HepG2 (cell line): ENCODE data around the gene LYST. TPM values are rescaled to one million over a fixed set of nuclear protein-coding genes. Genes with fewer than 3 reads are reported as not detected.
A peak's percentile ranks its signal among the peaks of the same experiment; 100 is the strongest.

ENCODE experiments used
- ATAC-seq: fragments of 200-7000 bp; cut with Tn5 transposase; 3 replicates; pipeline ENCODE4 v1.9.1; 2020; ENCODE audit warnings: mild to moderate bottlenecking, moderate library complexity
- BruUV-seq: library from RNA; stranded (reverse); fragments of 400-500 nt; replicated peaks from 2 replicates; lab custom pipeline; 2021; lab: Mats Ljungman, UMichigan
- CTCF ChIA-PET: fragments of 300-600 bp; formaldehyde crosslinking; extraction: SDS; loops from one replicate; lab custom pipeline; 2021; ENCODE audit warnings: low total read pairs, inconsistent platforms, low intra/inter-chr PET ratio; lab: Yijun Ruan, JAX
- POLR2A ChIA-PET: fragments of 350-600 bp; sonication (Branson Sonifier 250); formaldehyde crosslinking; loops from one replicate; lab custom pipeline; 2020; ENCODE audit warnings: antibody characterized with exemption, inconsistent platforms; lab: Yijun Ruan, JAX
- DNase-seq: peaks from one replicate; pipeline ENCODE4 v3.0.0-alpha.2; 2015; ENCODE audit warnings: low spot score
- FAIRE-seq: peaks from 3 replicates; lab custom pipeline; 2011; peaks lifted over from hg19 to GRCh38; lab: Jason Lieb, UNC
- H2AFZ ChIP-seq: one replicate; pipeline ENCODE4 v1.6.1; 2011; ENCODE audit warnings: low read length, inconsistent platforms
- H3K27ac ChIP-seq: fragments of 300-600 bp; 3 replicates; pipeline ENCODE4 v1.8.0; 2011; ENCODE audit warnings: mixed run types, mild to moderate bottlenecking, mixed read lengths, low read length, inconsistent platforms; ENCODE audit not compliant: insufficient read depth; ENCODE audit errors: extremely low read length
- H3K27me3 ChIP-seq, 2 experiments: fragments of 200-600 bp in 1 of 2; 2 replicates in 1 of 2; 3 replicates in 1 of 2; pipeline versions ENCODE4 v1.6.0 to v1.8.0; 2011; ENCODE audit warnings: low read length in 2 of 2, mild to moderate bottlenecking in 2 of 2, moderate library complexity in 2 of 2, inconsistent platforms in 1 of 2; ENCODE audit not compliant: insufficient read depth in 2 of 2, control insufficient read depth in 1 of 2
- H3K36me3 ChIP-seq, 2 experiments: fragments of 200-600 bp in 1 of 2; replicated peaks in 1 of 2; 2 replicates in 1 of 2; 3 replicates in 1 of 2; pipeline versions ENCODE4 v1.5.1 to v1.8.0; 2011; ENCODE audit warnings: low read length in 2 of 2, inconsistent platforms in 1 of 2; ENCODE audit not compliant: insufficient read depth in 2 of 2, control insufficient read depth in 1 of 2
- H3K4me1 ChIP-seq: 2 replicates; pipeline ENCODE4 v1.5.1; 2012; ENCODE audit warnings: low read length, inconsistent platforms; ENCODE audit not compliant: insufficient read depth
- H3K4me2 ChIP-seq: 2 replicates; pipeline ENCODE4 v1.6.0; 2011; ENCODE audit warnings: low read depth, low read length, inconsistent platforms
- H3K4me3 ChIP-seq, 3 experiments: fragments of 200-600 bp in 1 of 3; sonication (generic), shearing (Covaris generic) in 1 of 3; replicated peaks in 1 of 3; 2 replicates each; pipeline ENCODE4 v1.5.1; 2011 to 2016; ENCODE audit warnings: low read length in 3 of 3, inconsistent platforms in 2 of 3, low read depth in 2 of 3, mild to moderate bottlenecking in 2 of 3, control low read depth in 1 of 3, mixed read lengths in 1 of 3; ENCODE audit not compliant: insufficient read depth in 1 of 3
- H3K79me2 ChIP-seq: one replicate; pipeline ENCODE4 v1.6.1; 2011; ENCODE audit warnings: low read length, inconsistent platforms; ENCODE audit not compliant: insufficient read depth
- H3K9ac ChIP-seq: 2 replicates; pipeline ENCODE4 v1.6.0; 2011; ENCODE audit warnings: mild to moderate bottlenecking, low read depth, low read length, inconsistent platforms; ENCODE audit not compliant: insufficient read depth
- H3K9me3 ChIP-seq: 2 replicates; pipeline ENCODE4 v1.5.1; 2012; ENCODE audit warnings: mild to moderate bottlenecking, low read length
- H4K20me1 ChIP-seq: 2 replicates; pipeline ENCODE4 v1.6.0; 2011; ENCODE audit warnings: inconsistent platforms, mild to moderate bottlenecking, low read length, moderate library complexity; ENCODE audit not compliant: insufficient read depth
- DR1 ChIP-seq: sonication (generic); formaldehyde crosslinking; IDR thresholded peaks from 2 replicates; pipeline ENCODE4 v1.8.0; 2021; ENCODE audit warnings: mild to moderate bottlenecking, missing genetic modification reagents, inconsistent platforms
- FLYWCH1 ChIP-seq: sonication (generic); formaldehyde crosslinking; IDR thresholded peaks from 2 replicates; pipeline ENCODE4 v1.8.1; 2023; ENCODE audit warnings: mild to moderate bottlenecking, missing genetic modification reagents
- GPN1 ChIP-seq: sonication (generic); formaldehyde crosslinking; IDR thresholded peaks from 2 replicates; pipeline ENCODE4 v1.5.1; 2020; ENCODE audit warnings: missing genetic modification reagents, borderline replicate concordance
- KAT2B ChIP-seq: fragments of 150-350 bp; IDR thresholded peaks from 2 replicates; pipeline ENCODE4 v1.6.1; 2014; ENCODE audit warnings: low read depth, low read length, borderline replicate concordance
- NCOA5 ChIP-seq: sonication (generic); formaldehyde crosslinking; IDR thresholded peaks from 2 replicates; pipeline ENCODE4 v1.4.0; 2020; ENCODE audit warnings: missing genetic modification reagents
- PHB2 ChIP-seq: fragments of 450-650 bp; IDR thresholded peaks from 2 replicates; pipeline ENCODE4 v1.6.1; 2018; ENCODE audit not compliant: partially characterized antibody
- RCOR2 ChIP-seq: IDR thresholded peaks from 2 replicates; pipeline ENCODE4 v1.6.1; 2016; ENCODE audit warnings: missing biosample characterization, missing genetic modification reagents
- SMARCE1 ChIP-seq: fragments of 450-650 bp; IDR thresholded peaks from 2 replicates; pipeline ENCODE4 v1.6.1; 2017; ENCODE audit warnings: borderline replicate concordance
- SNAI1 ChIP-seq: sonication (generic); formaldehyde crosslinking; IDR thresholded peaks from 2 replicates; pipeline ENCODE4 v1.5.0; 2020; ENCODE audit warnings: mild to moderate bottlenecking, missing genetic modification reagents, borderline replicate concordance
- TSC22D2 ChIP-seq: sonication (generic); formaldehyde crosslinking; IDR thresholded peaks from 2 replicates; pipeline ENCODE4 v1.5.1; 2020; ENCODE audit warnings: missing genetic modification reagents, mild to moderate bottlenecking, borderline replicate concordance
- ZFAT ChIP-seq: sonication (generic); formaldehyde crosslinking; conservative IDR thresholded peaks from 2 replicates; pipeline ENCODE4 v1.8.1; 2023; ENCODE audit warnings: missing genetic modification reagents, inconsistent platforms
- ZNF557 ChIP-seq: sonication (generic); formaldehyde crosslinking; IDR thresholded peaks from 2 replicates; pipeline ENCODE4 v1.4.0; 2020; ENCODE audit warnings: missing genetic modification reagents
- ZNF773 ChIP-seq: sonication (generic); formaldehyde crosslinking; IDR thresholded peaks from 2 replicates; pipeline ENCODE4 v1.4.0; 2020; ENCODE audit warnings: missing genetic modification reagents, borderline replicate concordance
- WGBS: methylation state at CpG from one replicate; pipeline ENCODE4 v1.1.6; 2017; ENCODE audit warnings: low lambda C conversion rate; 5-methylcytosine and 5-hydroxymethylcytosine counted together
- in situ Hi-C: cut with HindIII; loops from 2 replicates; pipeline ENCODE4 v1.10.0; 2017; ENCODE audit warnings: low pct_unique_long_range_greater_than_20kb; ENCODE audit not compliant: extremely low pct_ligation_motif_present
- intact Hi-C: fragments of 100-400 bp; cut with micrococcal nuclease; formaldehyde crosslinking; loops from one replicate; pipeline ENCODE4 v1.10.0; 2022; ENCODE audit not compliant: unreplicated experiment
- polyA plus RNA-seq, 8 experiments: library from polyadenylated mRNA; depleted of rRNA in 3 of 8; stranded (reverse) in 7 of 8; unstranded in 1 of 8; fragments of >200 nt; fragmentation: Illumina TruSeq in 4 of 8; extraction: Trizol in 4 of 8; gene quantifications; 2 replicates each; pipeline versions ENCODE4 v1.2.1 to v1.2.3, GENCODE V29; 2011 to 2016; ENCODE audit warnings: low read depth in 4 of 8, missing spikeins in 1 of 8, mixed read lengths in 1 of 8; ENCODE audit not compliant: insufficient read depth in 1 of 8
- total RNA-seq, 5 experiments: library from RNA; depleted of rRNA; stranded (reverse); fragments of >200 nt; fragmentation: Illumina TruSeq; extraction: Trizol; gene quantifications; 2 replicates each; pipeline ENCODE4 v1.2.3, GENCODE V29; 2016; ENCODE audit warnings: low read depth in 1 of 5
- TF ChIP-seq, protein P1 (sequence below): sonication (generic); formaldehyde crosslinking; IDR thresholded peaks from 2 replicates; pipeline ENCODE4 v1.4.0; 2020; ENCODE audit warnings: mild to moderate bottlenecking, missing genetic modification reagents
- TF ChIP-seq, protein P2 (sequence below): sonication (generic); formaldehyde crosslinking; IDR thresholded peaks from 2 replicates; pipeline ENCODE4 v1.5.1; 2020; ENCODE audit warnings: mild to moderate bottlenecking, moderate library complexity, missing genetic modification reagents
- TF ChIP-seq, protein P3 (sequence below): sonication (generic); formaldehyde crosslinking; IDR thresholded peaks from 2 replicates; pipeline ENCODE4 v1.4.0; 2020; ENCODE audit warnings: missing genetic modification reagents; ENCODE audit errors: not compliant biosample characterization
- TF ChIP-seq, protein P4 (sequence below): sonication (generic); formaldehyde crosslinking; IDR thresholded peaks from 2 replicates; pipeline ENCODE4 v1.5.1; 2020; ENCODE audit warnings: missing genetic modification reagents, mild to moderate bottlenecking, borderline replicate concordance

Gene LYST
- total and polyA plus RNA-seq, 2 of the 13 experiments (the other 11 are each of a cell fraction or from before 2014, with no cell fraction given), result 0.91 to 2.5 TPM

DNA sequence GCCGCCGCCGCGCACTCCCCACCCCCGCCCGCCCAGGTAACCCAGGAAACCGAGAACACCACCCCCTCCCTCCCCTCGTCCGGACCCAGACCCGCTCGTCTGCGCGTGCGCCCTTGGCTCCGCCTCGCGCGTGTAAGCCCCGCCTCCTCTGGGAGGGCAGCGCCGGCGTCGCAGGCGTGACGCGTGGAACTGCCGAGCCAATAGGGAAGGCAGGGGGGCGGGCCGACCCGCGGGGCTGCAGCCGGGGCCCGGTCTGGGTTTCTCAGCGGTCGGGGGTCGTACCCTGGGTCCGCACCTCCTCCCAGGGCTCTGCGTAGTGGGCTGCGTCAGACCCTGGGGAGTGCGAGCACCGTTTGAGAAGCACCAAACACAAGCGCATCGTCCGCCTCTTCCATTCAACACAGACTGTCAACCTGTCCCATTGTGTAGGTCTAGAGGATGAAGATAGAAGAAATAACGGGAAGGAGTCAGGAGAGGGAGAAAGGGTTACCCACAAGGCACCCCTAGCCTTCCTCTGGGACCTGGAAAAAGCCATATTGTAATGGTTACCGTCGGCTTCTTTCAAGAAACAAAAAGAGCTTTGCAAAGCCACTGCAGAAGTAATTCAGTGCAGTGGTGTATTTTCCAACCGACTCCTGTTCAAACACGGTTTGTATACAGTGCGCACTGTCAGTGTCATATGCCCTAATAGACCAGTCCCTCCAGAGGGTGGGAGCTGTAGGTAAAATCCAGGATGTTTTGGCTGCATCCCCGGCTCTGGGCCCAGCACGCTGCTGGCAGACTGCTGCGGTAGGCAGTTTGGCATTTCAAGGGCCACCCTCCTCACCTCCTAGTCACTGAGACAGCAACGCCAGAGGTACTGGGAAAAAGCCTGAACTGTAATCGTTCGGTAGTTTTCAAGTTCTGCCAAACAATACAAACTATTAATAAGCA, 473 bp upstream of the LYST start:
- ATAC-seq (peak; percentile 86), DNase-seq (peak; percentile 82), FAIRE-seq (peak; percentile 62)
- Histone ChIP-seq H3K79me2 (no peaks in the 10 kb centered on the region), H4K20me1 (no peaks in the 10 kb centered on the region), H3K36me3 (no peaks in the 10 kb centered on the region), H3K4me3 (peak overlapping the region; percentile 67 to 91 (median 83)), H3K4me1 (peaks cover 23% of the 10 kb centered on the region), H3K27ac (peak overlapping the region; percentile 45), H3K9me3 (no peaks in the 10 kb centered on the region), H3K4me2 (peak overlapping the region; percentile 94), H2AFZ (peak overlapping the region; percentile 89), H3K9ac (peak overlapping the region; percentile 64), H3K27me3 (no peaks in the 10 kb centered on the region)
- intact Hi-C loops, result loop anchor here (1.0 kb wide), 1 partner anchor 104 kb away; no protein-coding TSS in a partner anchor
- POLR2A ChIA-PET, result interaction anchor here (1.9 kb wide), 1 partner anchor 362 kb away, joined by 9 read pairs; no protein-coding TSS in a partner anchor
- in situ Hi-C loops, result loop anchor here (10.0 kb wide), 1 partner anchor 108 kb away; no protein-coding TSS in a partner anchor
- WGBS, result under 1% methylated on average over 27 of the region's 56 CpGs
- CTCF ChIA-PET, result interaction anchor here (2.6 kb wide), 1 partner anchor 104 kb away, joined by 19 read pairs; no protein-coding TSS in a partner anchor
- BruUV-seq, result TSS peak; percentile 73
- TF ChIP-seq SNAI1 (no peak), DR1 (CRISPR knock-in tag) (no peak), TSC22D2 (no peak), ZFAT (CRISPR knock-in tag) (no peak), PHB2 (no peak), SMARCE1 (no peak), ZNF773 (no peak), KAT2B (no peak), NCOA5 (CRISPR knock-in tag) (no peak), RCOR2 (CRISPR knock-in tag) (no peak), FLYWCH1 (no peak), ZNF557 (no peak), GPN1 (CRISPR knock-in tag) (no peak)
- TF ChIP-seq, protein P1, sequence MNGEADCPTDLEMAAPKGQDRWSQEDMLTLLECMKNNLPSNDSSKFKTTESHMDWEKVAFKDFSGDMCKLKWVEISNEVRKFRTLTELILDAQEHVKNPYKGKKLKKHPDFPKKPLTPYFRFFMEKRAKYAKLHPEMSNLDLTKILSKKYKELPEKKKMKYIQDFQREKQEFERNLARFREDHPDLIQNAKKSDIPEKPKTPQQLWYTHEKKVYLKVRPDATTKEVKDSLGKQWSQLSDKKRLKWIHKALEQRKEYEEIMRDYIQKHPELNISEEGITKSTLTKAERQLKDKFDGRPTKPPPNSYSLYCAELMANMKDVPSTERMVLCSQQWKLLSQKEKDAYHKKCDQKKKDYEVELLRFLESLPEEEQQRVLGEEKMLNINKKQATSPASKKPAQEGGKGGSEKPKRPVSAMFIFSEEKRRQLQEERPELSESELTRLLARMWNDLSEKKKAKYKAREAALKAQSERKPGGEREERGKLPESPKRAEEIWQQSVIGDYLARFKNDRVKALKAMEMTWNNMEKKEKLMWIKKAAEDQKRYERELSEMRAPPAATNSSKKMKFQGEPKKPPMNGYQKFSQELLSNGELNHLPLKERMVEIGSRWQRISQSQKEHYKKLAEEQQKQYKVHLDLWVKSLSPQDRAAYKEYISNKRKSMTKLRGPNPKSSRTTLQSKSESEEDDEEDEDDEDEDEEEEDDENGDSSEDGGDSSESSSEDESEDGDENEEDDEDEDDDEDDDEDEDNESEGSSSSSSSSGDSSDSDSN, result no peak
- TF ChIP-seq, protein P2, sequence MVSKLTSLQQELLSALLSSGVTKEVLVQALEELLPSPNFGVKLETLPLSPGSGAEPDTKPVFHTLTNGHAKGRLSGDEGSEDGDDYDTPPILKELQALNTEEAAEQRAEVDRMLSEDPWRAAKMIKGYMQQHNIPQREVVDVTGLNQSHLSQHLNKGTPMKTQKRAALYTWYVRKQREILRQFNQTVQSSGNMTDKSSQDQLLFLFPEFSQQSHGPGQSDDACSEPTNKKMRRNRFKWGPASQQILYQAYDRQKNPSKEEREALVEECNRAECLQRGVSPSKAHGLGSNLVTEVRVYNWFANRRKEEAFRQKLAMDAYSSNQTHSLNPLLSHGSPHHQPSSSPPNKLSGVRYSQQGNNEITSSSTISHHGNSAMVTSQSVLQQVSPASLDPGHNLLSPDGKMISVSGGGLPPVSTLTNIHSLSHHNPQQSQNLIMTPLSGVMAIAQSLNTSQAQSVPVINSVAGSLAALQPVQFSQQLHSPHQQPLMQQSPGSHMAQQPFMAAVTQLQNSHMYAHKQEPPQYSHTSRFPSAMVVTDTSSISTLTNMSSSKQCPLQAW (CRISPR knock-in tag), result no peak
- TF ChIP-seq, protein P3, sequence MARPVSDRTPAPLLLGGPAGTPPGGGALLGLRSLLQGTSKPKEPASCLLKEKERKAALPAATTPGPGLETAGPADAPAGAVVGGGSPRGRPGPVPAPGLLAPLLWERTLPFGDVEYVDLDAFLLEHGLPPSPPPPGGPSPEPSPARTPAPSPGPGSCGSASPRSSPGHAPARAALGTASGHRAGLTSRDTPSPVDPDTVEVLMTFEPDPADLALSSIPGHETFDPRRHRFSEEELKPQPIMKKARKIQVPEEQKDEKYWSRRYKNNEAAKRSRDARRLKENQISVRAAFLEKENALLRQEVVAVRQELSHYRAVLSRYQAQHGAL (CRISPR knock-in tag), result no peak
- TF ChIP-seq, protein P4, sequence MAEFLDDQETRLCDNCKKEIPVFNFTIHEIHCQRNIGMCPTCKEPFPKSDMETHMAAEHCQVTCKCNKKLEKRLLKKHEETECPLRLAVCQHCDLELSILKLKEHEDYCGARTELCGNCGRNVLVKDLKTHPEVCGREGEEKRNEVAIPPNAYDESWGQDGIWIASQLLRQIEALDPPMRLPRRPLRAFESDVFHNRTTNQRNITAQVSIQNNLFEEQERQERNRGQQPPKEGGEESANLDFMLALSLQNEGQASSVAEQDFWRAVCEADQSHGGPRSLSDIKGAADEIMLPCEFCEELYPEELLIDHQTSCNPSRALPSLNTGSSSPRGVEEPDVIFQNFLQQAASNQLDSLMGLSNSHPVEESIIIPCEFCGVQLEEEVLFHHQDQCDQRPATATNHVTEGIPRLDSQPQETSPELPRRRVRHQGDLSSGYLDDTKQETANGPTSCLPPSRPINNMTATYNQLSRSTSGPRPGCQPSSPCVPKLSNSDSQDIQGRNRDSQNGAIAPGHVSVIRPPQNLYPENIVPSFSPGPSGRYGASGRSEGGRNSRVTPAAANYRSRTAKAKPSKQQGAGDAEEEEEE, result peak; percentile 90; the same call in 1 of the 2 replicates
